RWPE1 (cell line): Measurements from ENCODE around the gene TP63.

Source experiments
- CTCF ChIA-PET: fragments of 350-600 bp; sonication (Branson Sonifier 250); formaldehyde crosslinking; extraction: SDS; loops from one replicate; lab custom pipeline; 2021; lab: Yijun Ruan, JAX
- POLR2A ChIA-PET: fragments of 400-600 bp; formaldehyde crosslinking; extraction: SDS; loops from one replicate; lab custom pipeline; 2020; ENCODE audit warnings: antibody characterized with exemption; ENCODE audit not compliant: low non-redundant PET; lab: Yijun Ruan, JAX
- DNase-seq: peaks from one replicate; pipeline ENCODE4 v3.0.0; 2012; ENCODE audit warnings: low spot score
- H3K27ac ChIP-seq: fragments of 450-650 bp; 2 replicates; pipeline ENCODE4 v1.5.1; 2017
- CTCF ChIP-seq: fragments of 450-650 bp; conservative IDR thresholded peaks from 2 replicates; pipeline ENCODE4 v1.5.1; 2017; ENCODE audit warnings: low read depth, mild to moderate bottlenecking

The TP63 gene

GRCh38 chr3:189845069-189845468 lies 213.9 kb downstream of the TP63 start:
- TF ChIP-seq CTCF = no peak
- H3K27ac ChIP-seq = no peak overlapping the region
- ChIA-PET POLR2A (no interaction called here), CTCF (interaction anchor here (1.5 kb wide), 1 partner anchor 11 kb away, joined by 4 read pairs; no protein-coding TSS in a partner anchor)
- no peak for DNase-seq

- ChIA-PET CTCF (no interaction called here), POLR2A (no interaction called here)
- TF ChIP-seq CTCF = no peak
- H3K27ac ChIP-seq = no peak overlapping the region
- no peak for DNase-seq
Measured at GRCh38 chr3:189848395-189849040, 217.3 kb downstream of the TP63 start.

- no peak for DNase-seq
- no peak for TF ChIP-seq CTCF
- no peak overlapping the region for H3K27ac ChIP-seq
- ChIA-PET CTCF (no interaction called here), POLR2A (no interaction called here)
Measured at GRCh38 chr3:189849262-189849661, 218.1 kb downstream of the TP63 start.

- POLR2A ChIA-PET = no interaction called here
- CTCF ChIA-PET = no interaction called here
- no peak for TF ChIP-seq CTCF
- H3K27ac ChIP-seq = peak overlapping the region; percentile 41
- no peak for DNase-seq
Measured at GRCh38 chr3:189851682-189852081, 220.5 kb downstream of the TP63 start.

GRCh38 chr3:189853906-189854305 lies 222.7 kb downstream of the TP63 start:
- ChIA-PET CTCF (no interaction called here), POLR2A (no interaction called here)
- no peak for DNase-seq
- H3K27ac ChIP-seq = peak overlapping the region; percentile 50
- TF ChIP-seq CTCF = no peak

- CTCF ChIA-PET = no interaction called here
Measured at GRCh38 chr3:189860296-189860695, 229.1 kb downstream of the TP63 start.

More at GRCh38 chr3:189860296-189860695, 229.1 kb downstream of the TP63 start:
- no peak for DNase-seq
- H3K27ac ChIP-seq = no peak overlapping the region
- TF ChIP-seq CTCF = no peak
- POLR2A ChIA-PET = no interaction called here
